Measurements from ENCODE around the gene STOX2.

The STOX2 gene

DNA sequence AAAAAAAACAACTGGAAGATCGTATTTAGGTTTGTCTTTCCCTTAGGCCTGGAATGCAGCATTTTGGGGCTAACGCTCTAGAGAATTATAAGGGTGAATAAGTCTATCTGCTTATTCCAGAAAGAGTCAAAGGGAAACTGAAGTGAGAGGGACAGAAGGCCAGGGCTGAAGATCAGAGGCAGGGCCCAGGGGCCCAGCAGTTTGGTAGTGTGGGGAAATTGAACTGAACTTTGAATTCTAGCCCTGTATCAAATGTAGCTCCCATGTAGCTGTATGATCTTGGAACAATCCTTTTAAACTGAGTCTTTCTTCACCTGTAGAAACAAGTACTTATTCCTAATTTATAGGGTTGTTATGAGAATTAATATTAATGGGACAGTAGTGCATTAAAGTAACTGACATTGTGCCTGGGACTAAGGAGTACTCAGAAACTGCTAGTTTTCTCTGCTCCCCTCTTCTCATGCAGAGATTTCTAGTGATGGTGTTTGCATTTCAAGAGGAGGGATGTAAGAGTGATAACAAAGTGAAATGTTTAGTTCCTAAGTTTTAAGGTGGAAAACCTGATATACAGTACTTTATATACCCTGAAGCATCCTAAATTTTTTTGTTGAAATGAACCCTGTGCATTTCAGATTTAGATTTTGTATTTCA, 30.4 kb downstream of the STOX2 start:
- no peaks in the 10 kb centered on the region for H3K36me3 ChIP-seq (ENCODE audit: control insufficient read depth, insufficient read depth, low read length)
- H3K4me2 ChIP-seq (ENCODE audit: low read length): no peak overlapping the region
- peaks cover 6% of the 10 kb centered on the region for H3K79me1 ChIP-seq (ENCODE audit: low read length)
- WGBS (ENCODE audit: extremely low coverage, insufficient coverage, low lambda C conversion rate): no CpG with 5 or more reads among the region's 2 CpGs
- H3K56ac ChIP-seq (ENCODE audit: low read length): peak overlapping the region; percentile 2
- H2AK5ac ChIP-seq (ENCODE audit: low read length): no peak overlapping the region
- no peak overlapping the region for H2BK120ac ChIP-seq (ENCODE audit: low read depth, low read length)
- H3K18ac ChIP-seq (ENCODE audit: low read length): peak overlapping the region; percentile 23
- H4K8ac ChIP-seq (ENCODE audit: low read depth, low read length): peak overlapping the region; percentile 65
- DNase-seq: no peak
- H3K4me3 ChIP-seq (ENCODE audit: low read length): no peak overlapping the region
- H3K27ac ChIP-seq (ENCODE audit: low read depth, low read length): no peak overlapping the region
- peaks cover 27% of the 10 kb centered on the region for H3K79me2 ChIP-seq (ENCODE audit: control insufficient read depth, insufficient read depth, low read length)
- H3K23ac ChIP-seq (ENCODE audit: low read length): no peak overlapping the region
- no peaks in the 10 kb centered on the region for H3K27me3 ChIP-seq (ENCODE audit: insufficient read depth, low read length, poor library complexity)
- no peaks in the 10 kb centered on the region for H3K4me1 ChIP-seq (ENCODE audit: control insufficient read depth, low read depth, low read length)
- H2BK5ac ChIP-seq (ENCODE audit: low read length): no peak overlapping the region
- no peak overlapping the region for H3K4ac ChIP-seq (ENCODE audit: low read depth, low read length)
- H2BK15ac ChIP-seq (replicated peaks; ENCODE audit: low read depth): no peak overlapping the region
- no peak overlapping the region for H3K9ac ChIP-seq (ENCODE audit: low read length)
- H4K5ac ChIP-seq (ENCODE audit: low read length): no peak overlapping the region

DNA sequence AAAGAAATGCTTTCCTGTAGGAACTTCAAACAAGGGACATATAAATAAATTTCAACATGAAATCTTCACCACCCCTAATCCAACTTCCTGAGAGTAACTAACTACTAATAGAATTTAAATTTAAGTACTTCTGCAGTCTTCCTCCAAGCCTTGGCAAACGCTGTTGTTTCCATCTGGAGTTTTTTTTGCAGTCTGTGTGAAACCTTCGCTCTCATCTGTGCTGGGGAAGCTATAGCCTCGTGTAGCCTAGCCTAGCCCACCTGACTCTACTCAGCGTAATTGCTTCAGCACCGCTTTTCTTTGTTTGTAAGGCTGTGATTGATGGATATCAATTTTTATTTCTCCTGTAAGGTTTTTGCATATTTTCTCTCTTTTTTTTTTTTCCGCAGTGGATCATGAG, 30.9 kb downstream of the STOX2 start:
- WGBS (ENCODE audit: extremely low coverage, insufficient coverage, low lambda C conversion rate): no CpG with 5 or more reads among the region's 6 CpGs
- Histone ChIP-seq H3K4me3 (ENCODE audit: low read length) (no peak overlapping the region), H3K4ac (ENCODE audit: low read depth, low read length) (no peak overlapping the region), H4K5ac (ENCODE audit: low read length) (no peak overlapping the region), H4K8ac (ENCODE audit: low read depth, low read length) (no peak overlapping the region), H2AK5ac (ENCODE audit: low read length) (no peak overlapping the region), H3K79me2 (ENCODE audit: control insufficient read depth, insufficient read depth, low read length) (peaks cover 27% of the 10 kb centered on the region), H3K27me3 (ENCODE audit: insufficient read depth, low read length, poor library complexity) (no peaks in the 10 kb centered on the region), H3K36me3 (ENCODE audit: control insufficient read depth, insufficient read depth, low read length) (no peaks in the 10 kb centered on the region), H2BK120ac (ENCODE audit: low read depth, low read length) (no peak overlapping the region), H3K56ac (ENCODE audit: low read length) (peak overlapping the region; percentile 25), H3K23ac (ENCODE audit: low read length) (no peak overlapping the region), H3K9ac (ENCODE audit: low read length) (no peak overlapping the region), H3K79me1 (ENCODE audit: low read length) (peaks cover 6% of the 10 kb centered on the region), H3K27ac (ENCODE audit: low read depth, low read length) (no peak overlapping the region), H3K4me1 (ENCODE audit: control insufficient read depth, low read depth, low read length) (no peaks in the 10 kb centered on the region), H2BK5ac (ENCODE audit: low read length) (no peak overlapping the region), H3K4me2 (ENCODE audit: low read length) (no peak overlapping the region), H2BK15ac (replicated peaks; ENCODE audit: low read depth) (no peak overlapping the region), H3K18ac (ENCODE audit: low read length) (no peak overlapping the region)
- DNase-seq: no peak

DNA sequence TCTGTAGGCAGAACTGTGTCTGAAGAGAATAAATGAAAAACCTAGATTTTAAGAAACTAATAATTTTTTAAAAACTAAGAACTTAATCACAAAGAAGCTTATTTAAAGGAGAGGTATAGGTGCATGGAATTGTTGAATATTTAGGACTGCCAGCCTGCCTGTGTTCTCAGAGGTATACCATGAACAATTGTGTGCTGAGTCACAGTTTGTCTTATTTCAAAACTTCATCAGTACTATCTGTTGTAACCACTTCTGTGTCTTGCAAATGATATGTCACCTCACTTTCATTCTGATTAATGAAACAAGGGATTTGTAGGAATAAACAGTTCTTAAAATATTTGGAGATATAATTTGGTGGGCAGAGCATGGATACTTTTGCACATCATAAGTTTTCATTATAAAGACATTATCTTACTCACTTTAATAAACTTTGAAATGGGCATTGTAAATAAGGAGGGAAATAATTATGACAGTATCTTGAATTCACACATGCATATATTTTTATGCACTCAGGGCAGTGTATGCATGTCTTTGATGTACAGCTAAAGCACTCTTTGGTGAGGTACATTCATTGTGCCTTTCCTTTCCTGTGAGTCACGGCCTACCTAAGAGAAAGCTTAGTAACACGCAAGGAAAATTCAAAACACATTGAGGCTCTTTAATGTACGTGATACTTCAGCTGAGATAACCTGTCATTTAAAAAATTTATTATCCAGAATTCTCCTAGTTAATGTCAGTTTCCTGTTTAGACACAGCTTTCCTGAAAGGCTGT, 31.7 kb downstream of the STOX2 start:
- H3K79me2 ChIP-seq (ENCODE audit: control insufficient read depth, insufficient read depth, low read length): peaks cover 23% of the 10 kb centered on the region
- H2BK120ac ChIP-seq (ENCODE audit: low read depth, low read length): no peak overlapping the region
- WGBS (ENCODE audit: extremely low coverage, insufficient coverage, low lambda C conversion rate): no CpG with 5 or more reads among the region's 3 CpGs
- no peaks in the 10 kb centered on the region for H3K36me3 ChIP-seq (ENCODE audit: control insufficient read depth, insufficient read depth, low read length)
- no peak overlapping the region for H3K56ac ChIP-seq (ENCODE audit: low read length)
- no peak overlapping the region for H3K4me2 ChIP-seq (ENCODE audit: low read length)
- H2AK5ac ChIP-seq (ENCODE audit: low read length): no peak overlapping the region
- H3K4me3 ChIP-seq (ENCODE audit: low read length): no peak overlapping the region
- no peak overlapping the region for H3K18ac ChIP-seq (ENCODE audit: low read length)
- H2BK5ac ChIP-seq (ENCODE audit: low read length): no peak overlapping the region
- no peaks in the 10 kb centered on the region for H3K4me1 ChIP-seq (ENCODE audit: control insufficient read depth, low read depth, low read length)
- DNase-seq: no peak
- H2BK15ac ChIP-seq (replicated peaks; ENCODE audit: low read depth): no peak overlapping the region
- no peak overlapping the region for H4K8ac ChIP-seq (ENCODE audit: low read depth, low read length)
- H3K79me1 ChIP-seq (ENCODE audit: low read length): peaks cover 3% of the 10 kb centered on the region
- H3K23ac ChIP-seq (ENCODE audit: low read length): no peak overlapping the region
- H3K27me3 ChIP-seq (ENCODE audit: insufficient read depth, low read length, poor library complexity): no peaks in the 10 kb centered on the region
- H3K4ac ChIP-seq (ENCODE audit: low read depth, low read length): no peak overlapping the region
- no peak overlapping the region for H3K9ac ChIP-seq (ENCODE audit: low read length)
- H4K5ac ChIP-seq (ENCODE audit: low read length): no peak overlapping the region
- no peak overlapping the region for H3K27ac ChIP-seq (ENCODE audit: low read depth, low read length)

DNA sequence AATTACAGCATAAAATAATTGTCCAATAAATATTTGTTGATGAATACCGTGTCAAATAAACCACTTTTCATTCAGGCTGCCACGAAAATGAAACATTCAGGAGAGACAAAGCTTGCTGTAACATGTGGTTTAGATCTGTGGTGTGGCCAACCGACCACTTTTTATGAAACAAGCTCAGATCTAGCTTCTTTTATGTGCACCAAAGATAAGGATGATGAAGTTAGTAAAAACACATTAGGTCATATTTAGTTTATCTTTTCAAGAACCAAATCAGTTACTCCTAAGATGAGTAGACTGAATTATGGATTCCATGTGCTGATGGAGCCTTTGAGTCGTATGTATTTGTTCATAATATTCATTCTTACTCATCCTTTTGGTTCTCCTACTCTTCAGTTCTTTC, 35.8 kb downstream of the STOX2 start:
- Histone ChIP-seq H2BK120ac (ENCODE audit: low read depth, low read length) (no peak overlapping the region), H3K79me1 (ENCODE audit: low read length) (peaks cover 2% of the 10 kb centered on the region), H3K27ac (ENCODE audit: low read depth, low read length) (no peak overlapping the region), H3K27me3 (ENCODE audit: insufficient read depth, low read length, poor library complexity) (no peaks in the 10 kb centered on the region), H2BK15ac (replicated peaks; ENCODE audit: low read depth) (no peak overlapping the region), H3K23ac (ENCODE audit: low read length) (no peak overlapping the region), H3K18ac (ENCODE audit: low read length) (no peak overlapping the region), H2AK5ac (ENCODE audit: low read length) (no peak overlapping the region), H4K8ac (ENCODE audit: low read depth, low read length) (no peak overlapping the region), H2BK5ac (ENCODE audit: low read length) (no peak overlapping the region), H3K4ac (ENCODE audit: low read depth, low read length) (no peak overlapping the region), H4K5ac (ENCODE audit: low read length) (no peak overlapping the region), H3K4me1 (ENCODE audit: control insufficient read depth, low read depth, low read length) (no peaks in the 10 kb centered on the region), H3K79me2 (ENCODE audit: control insufficient read depth, insufficient read depth, low read length) (peaks cover 18% of the 10 kb centered on the region), H3K56ac (ENCODE audit: low read length) (no peak overlapping the region), H3K36me3 (ENCODE audit: control insufficient read depth, insufficient read depth, low read length) (no peaks in the 10 kb centered on the region), H3K4me2 (ENCODE audit: low read length) (no peak overlapping the region), H3K4me3 (ENCODE audit: low read length) (no peak overlapping the region), H3K9ac (ENCODE audit: low read length) (no peak overlapping the region)
- WGBS (ENCODE audit: extremely low coverage, insufficient coverage, low lambda C conversion rate): no CpG with 5 or more reads among the region's 4 CpGs
- DNase-seq: no peak

DNA sequence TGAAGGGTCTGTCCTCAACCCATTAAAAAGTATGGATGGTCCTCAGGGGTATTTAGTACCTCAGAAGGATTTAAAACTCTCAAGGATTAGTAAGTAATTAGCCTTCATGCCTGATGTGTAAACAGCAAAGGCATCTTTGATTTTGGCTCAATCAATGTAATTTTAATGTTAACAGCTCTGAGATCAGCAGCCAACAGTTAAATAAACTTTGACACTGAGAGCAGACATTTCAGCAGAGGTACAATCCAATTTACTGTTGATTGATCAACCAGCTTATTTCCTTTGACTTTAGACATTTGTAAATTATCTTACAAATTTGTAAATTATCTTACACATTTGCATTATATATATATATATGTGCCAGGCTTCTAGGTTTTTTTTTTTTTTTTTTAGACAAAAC, 36.9 kb downstream of the STOX2 start:
- Histone ChIP-seq H3K27ac (ENCODE audit: low read depth, low read length) (no peak overlapping the region), H3K18ac (ENCODE audit: low read length) (no peak overlapping the region), H3K56ac (ENCODE audit: low read length) (no peak overlapping the region)

More for the DNA sequence above, 36.9 kb downstream of the STOX2 start:
- Histone ChIP-seq H3K4ac (ENCODE audit: low read depth, low read length) (no peak overlapping the region), H3K27me3 (ENCODE audit: insufficient read depth, low read length, poor library complexity) (no peaks in the 10 kb centered on the region), H3K79me1 (ENCODE audit: low read length) (peaks cover 2% of the 10 kb centered on the region), H3K23ac (ENCODE audit: low read length) (no peak overlapping the region), H4K5ac (ENCODE audit: low read length) (no peak overlapping the region), H2AK5ac (ENCODE audit: low read length) (no peak overlapping the region), H3K4me1 (ENCODE audit: control insufficient read depth, low read depth, low read length) (no peaks in the 10 kb centered on the region), H3K4me3 (ENCODE audit: low read length) (no peak overlapping the region), H2BK15ac (replicated peaks; ENCODE audit: low read depth) (no peak overlapping the region), H2BK120ac (ENCODE audit: low read depth, low read length) (no peak overlapping the region), H3K36me3 (ENCODE audit: control insufficient read depth, insufficient read depth, low read length) (no peaks in the 10 kb centered on the region), H3K4me2 (ENCODE audit: low read length) (no peak overlapping the region), H2BK5ac (ENCODE audit: low read length) (no peak overlapping the region), H3K9ac (ENCODE audit: low read length) (no peak overlapping the region), H4K8ac (ENCODE audit: low read depth, low read length) (no peak overlapping the region), H3K79me2 (ENCODE audit: control insufficient read depth, insufficient read depth, low read length) (peaks cover 21% of the 10 kb centered on the region)
- DNase-seq: no peak
